NOMO-1 (cell line): ENCODE results near the gene CTF1.
A peak's percentile ranks its signal among the peaks of the same experiment; 100 is the strongest.
"Not testable (repeated sequence)": the region's sequence is repeated elsewhere in the genome, so short reads cannot be mapped to it uniquely, and the experiment has no call there.

Source experiments
- DNase-seq, 2 experiments: peaks; one replicate each; lab custom pipeline; 2025; ENCODE audit not compliant: unreplicated experiment in 2 of 2; lab: John Stamatoyannopoulos, UW

The CTF1 gene

DNA sequence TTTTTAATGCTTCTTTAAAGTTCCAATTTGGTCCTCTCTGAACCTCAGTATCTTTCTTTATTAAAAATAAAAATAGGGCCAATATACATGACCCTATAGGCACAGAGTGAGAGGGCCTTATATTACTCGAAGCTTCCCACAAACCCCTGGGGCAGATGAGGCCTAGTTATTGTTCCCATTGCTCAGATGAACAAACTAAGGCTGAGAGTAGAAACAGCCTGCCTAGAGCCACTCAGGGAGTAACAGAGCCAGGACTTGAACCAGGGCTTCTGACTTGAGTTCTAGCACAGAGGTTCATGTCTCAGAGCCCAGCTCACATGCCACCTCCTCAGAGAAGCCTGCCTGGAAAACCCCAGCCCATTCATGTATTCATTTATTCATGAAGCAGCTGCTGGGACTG lies 10.3 kb upstream of the CTF1 start:
- no peak for DNase-seq

DNA sequence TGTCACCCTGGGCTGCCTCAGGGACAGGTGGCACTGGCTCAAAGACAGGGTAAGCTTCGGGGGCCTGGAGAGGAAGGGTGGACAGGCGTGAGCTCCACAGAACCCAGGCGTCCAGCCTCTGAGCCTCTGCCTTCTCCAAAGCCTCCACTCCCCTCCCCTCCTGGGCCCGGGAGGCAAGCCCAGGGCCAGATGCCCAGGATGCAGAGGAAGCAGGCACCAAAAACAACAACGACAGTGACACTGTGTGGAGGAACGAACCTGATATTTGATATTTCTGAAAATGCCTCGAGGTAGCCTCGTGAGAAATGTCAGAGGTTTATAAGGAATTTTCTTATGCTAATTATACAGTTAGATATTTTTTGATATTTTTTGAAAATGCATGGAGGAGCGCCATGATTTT lies 8.5 kb upstream of the CTF1 start:
- no peak for DNase-seq

DNA sequence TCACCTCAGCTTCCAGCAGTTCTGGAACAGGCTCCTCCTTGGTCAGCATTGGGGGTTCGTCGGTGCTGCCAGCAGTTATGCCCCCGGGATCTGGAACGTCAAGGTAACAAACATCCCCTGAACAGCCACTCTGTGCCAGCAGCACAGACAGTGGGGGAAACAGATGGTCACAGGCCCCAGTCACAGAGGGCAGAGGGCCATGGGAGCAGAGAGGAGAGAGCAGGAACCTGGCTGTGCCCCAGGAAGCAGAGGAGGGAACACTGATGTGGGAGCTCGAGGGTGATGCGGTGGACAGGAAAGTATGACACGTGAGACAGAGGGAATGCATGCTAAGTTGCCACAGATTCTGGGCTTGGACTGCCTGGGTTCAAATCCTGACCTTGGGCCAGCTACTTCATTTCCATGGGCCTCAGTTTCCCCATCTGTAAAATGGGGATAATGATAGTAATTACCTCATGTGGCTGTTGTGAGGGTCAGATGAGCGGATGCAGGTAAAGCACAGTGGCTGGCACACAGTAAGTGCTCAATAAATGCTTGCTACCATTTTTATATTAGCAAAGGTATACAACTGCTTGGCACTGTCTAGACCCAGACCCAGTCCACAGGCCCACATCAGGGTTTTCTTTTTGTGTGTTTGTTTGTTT lies 7.4 kb upstream of the CTF1 start:
- no peak for DNase-seq

DNA sequence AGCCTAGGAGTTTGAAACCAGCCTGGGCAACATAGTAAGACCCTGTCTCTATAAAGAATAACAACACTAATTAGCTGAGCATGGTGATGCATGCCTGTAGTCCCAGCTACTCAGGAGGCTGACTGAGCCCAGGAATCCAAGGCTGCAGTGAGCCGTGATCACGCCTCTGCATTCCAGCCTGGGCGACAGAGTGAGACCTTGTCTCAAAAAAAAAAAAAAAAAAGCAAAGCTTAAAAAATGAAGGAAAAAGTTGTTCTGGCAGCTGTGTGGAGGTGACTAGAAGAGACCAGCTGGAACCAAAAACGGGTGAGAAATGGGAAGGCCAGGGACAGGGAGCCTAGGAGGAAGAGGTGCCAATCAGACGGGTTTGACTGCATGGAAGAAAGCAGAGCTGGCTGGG lies 6.7 kb upstream of the CTF1 start:
- DNase-seq, result no peak

DNA sequence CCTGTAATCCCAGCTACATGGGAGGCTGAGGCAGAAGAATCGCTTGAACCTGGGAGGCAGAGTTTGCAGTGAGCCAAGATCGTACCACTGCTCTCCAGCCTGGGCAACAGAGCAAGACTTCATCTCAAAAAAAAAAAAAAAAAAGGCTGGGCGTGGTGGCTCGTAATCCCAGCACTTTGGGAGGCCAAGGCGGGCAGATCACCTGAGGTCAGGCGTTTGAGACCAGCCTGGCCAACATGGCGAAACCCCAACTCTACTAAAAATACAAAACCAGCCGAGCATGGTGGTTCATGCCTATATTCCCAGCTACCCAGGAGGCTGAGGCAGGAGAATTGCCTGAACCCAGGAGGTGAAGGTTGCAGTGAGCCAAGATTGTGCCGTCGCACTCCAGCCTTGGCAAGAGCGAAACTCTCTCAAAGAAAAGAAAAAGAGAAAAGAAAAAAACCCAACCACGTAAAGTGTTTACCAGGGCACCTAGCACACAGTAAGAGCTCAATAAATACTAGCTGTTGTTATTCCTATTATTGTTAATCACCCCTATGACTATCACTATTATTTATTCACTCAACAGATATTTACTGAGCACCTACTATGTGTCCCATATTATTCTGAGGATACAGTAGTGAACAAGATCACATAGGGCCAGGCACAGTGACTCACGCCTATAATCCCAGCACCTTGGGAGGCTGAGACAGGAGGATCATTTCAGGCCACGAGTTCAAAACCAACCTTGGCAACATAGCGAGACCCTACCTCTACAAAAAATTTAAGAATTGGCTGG lies 5.2 kb upstream of the CTF1 start:
- not testable (repeated sequence) for DNase-seq

DNA sequence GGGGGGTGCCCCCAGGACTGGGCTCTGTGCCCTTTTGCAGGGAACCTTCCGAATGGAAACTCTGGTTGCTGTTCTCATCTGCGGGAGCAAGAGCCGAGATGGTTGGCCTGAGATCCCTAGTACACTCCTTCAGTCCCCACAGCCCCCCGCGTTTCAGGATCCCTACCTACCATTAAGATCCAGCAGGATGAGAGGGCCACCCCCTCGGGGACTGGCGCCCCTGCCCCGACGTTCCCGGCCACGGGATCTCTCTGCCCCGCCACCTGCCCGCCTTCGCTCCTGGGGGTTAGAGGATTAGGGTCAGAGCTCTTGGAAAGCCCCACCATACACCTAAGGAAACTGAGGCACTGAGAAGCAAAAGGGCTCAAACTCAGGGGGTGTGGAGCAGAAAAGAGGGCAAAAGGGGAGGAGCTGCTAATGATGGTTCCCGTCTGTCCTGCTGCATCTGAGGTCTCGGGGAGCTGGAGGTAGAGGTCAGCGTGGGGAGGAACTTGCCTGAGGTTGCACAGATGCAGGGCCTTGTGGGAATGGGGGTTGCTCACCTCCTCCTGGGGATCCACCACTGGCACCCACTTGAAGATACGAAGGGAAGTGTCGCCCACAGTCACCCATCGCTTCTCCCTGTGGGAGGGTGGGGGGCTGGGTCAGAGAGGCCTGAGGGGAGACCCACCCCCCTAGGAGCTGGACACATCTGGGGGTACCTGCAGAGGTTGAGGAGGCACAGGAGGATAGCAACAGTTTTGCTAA lies 3.6 kb upstream of the CTF1 start:
- DNase-seq, result no peak

DNA sequence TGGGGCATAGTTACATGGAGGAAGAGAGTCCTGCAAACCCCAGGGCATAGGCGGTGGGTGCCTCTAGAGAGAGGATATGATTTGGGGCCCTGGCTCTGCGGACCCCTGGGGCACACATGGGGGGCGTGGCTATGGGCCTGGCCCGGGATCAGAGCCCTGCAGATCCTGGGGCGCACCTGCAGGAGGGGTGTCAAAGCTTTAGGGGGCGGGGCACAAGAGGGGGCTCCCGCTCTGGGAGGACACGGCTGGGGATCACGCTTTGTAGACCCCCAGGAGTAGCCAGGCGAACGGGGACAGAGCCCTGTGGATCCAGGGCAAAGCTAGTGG lies 3.0 kb upstream of the CTF1 start:
- DNase-seq, result no peak

DNA sequence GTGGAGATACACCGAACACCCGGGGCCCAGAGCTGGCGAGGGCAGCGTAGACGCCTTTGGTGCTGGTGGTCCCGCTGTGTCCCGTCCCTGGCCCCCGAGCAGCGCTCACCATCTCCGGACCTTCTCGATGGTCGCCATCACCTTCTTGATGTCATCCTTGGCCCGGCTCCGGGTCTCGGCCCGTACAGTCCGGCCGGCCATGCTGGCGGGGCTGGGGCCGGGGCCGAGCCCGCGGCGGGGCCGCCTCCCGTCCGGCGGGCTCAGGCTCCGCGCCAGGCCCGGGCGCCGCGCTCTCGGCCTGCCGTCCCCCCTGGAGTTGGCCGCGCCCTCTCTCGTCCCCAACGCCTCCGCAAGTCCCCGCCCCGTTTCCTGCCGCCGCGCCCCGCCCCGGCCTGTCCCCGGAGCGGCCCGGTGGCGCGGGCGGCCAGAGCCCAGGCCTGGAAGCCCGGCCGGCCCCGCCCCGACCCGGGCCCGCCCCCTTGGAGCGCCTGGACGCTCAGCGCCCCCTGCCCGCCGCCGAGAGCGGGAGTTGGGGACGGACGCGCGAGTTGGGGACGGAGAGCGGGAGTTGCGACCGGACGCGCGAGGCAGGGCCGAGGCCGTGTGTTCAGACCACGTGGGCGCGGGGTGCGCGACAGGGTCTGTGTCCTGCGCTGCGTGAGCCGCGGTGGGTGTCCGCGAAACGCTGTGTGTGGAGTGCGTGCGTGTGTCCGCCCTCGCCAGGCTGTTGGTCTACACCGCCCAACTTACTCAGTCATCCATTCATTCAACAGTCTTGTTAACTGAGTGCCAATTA lies 2.5 kb upstream of the CTF1 start, which contains the start of gene BCL7C:
TSS of gene BCL7C (minus strand) at position 334 of the 796 bp plus-strand sequence. CDS start at position 201, 133 bp downstream.
- peak; percentile 81 to 91 for DNase-seq

DNA sequence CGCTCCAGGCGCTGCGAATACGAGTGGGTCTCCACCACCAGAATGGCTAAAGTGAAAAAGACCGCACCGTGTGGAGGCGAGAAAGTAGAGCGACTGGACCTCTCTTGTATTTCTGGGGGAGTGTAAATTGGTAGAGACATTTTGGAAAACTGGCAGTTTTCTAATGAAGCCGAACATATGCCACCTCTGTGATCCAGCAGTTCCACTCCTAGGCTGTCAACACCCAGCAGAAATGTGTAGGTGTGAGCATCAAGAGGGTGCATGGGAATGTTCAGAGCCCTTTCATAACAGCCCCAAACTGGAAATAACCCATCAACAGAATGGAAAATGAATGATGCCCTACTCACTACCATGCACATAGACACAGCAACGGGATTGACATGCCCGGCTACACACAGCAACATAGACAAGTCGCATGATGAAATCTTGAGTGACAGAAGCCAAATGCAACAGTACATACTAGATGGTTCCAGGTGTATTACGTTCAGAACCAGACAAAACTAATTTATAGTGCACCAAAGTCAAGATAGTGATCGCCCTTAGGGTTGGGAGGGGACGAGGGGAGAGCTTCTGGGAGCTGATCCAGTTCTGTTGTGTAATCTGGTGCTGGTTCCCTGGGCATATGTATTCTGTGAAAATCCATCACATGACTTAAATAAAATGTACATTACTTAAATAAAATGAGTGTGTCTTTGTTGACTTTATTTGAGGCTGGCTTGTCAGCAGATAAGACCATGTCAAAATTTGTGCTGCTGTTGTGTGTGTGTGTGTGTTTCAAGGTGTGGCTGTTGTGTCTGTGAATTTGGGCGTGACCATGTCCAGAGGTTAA lies 1.7 kb upstream of the CTF1 start:
- DNase-seq, result no peak

DNA sequence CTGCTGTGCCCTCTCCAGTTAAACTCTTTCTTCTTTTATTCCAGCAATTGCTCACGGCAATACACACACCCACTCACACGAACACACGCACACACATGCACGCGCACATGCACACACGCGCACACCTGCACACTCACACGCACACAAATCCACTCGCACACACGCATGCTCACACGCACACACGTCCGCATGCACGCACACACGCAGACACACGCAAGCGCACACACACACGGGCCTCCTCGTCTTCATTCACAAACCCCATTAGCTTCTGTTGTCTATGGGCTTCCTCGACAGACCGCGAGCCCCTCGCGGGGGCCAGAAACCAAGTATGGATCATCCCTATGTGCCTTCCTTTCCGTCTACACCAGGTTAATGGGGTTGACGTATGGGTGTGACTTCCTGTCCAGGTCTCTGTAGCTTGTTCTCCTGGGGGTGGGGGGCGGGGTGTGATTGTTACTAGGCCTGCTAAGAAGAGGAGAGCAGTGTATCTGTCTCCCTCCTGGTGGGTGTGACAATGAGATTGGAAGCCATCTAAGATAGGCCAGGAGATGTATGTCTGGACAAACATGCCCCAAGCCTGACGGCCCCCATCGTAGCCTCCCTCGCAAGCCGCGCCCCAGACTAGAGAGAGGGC lies 670 bp upstream of the CTF1 start:
- no peak for DNase-seq

DNA sequence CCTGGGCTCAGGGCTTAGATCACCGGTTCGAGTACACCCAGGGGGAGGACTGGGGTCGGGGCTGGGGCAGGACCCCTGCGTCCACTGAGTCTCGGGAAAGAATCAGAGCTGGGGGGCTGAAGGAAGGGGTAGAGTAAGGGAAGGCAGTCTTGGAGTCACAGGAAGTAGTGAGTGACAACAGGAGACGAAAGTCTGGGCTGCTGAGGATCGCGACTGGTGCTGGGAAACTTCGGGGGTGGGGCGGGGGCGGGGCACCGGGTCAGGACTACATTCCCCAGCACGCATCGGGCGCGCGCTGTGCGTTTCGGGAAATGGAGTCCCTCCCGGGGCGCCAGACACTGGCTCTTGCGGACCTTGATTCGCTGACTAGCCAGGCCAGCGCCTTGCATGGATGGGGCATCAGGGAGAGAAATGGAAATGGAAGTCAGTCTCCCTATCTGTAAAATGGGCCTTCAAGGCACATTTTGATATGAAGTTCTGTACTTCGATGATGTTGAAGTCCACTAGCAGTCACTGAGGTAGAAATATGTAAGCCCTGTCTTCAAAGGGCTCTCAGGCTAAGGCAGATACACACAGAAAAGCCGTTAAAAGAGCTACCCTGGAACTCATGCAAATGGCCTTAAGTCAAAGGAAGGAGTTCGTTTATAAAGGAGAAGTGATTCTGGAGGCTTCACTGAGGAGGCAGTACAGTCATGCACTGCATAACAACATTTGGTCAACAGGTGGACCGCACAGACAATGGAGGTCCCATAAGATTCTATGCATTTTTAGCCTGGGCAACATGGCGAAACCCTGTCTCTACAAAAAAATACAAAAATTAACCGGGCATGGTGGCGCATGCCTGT lies 697 bp downstream of the CTF1 start:
- DNase-seq, result peak; percentile 60 to 76

DNA sequence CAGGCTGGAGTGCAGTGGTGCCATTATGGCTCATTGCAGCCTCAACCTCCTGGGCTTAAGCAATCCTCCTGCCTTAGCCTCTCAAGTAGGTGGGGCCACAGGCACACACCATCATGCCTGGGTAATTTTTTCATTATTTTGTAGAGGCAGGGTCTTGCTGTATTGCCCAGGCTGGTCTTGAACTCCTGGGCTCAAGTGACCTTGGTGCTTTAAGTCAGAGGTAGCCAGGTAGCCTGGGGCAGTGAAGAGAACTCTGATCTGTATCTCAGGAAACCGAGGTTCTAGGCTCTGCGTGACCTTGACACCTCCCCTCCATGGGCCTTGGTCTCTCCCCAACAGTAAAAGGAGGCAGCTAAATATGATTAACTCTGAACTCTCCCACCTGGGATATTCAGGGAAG lies 3.4 kb downstream of the CTF1 start:
- DNase-seq, result no peak

DNA sequence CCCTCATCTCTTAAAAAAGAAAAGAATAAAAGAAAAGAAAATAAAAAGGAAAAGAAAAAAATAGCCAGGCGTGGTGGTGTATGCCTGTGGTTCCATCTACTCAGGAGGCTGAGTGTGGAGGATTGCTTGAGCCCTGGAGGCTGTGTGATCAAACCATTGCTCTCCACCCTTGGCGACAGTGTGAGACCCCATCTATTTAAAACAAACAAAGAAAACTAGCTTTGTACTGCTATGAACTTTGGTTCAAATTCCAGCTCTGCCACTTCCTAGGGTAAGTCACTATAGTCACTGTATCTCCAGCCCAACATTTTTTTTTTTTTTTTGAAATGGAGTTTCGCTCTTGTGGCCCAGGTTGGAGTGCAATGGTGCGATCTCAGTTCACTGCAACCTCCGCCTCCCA lies 4.2 kb downstream of the CTF1 start:
- DNase-seq, result no peak

DNA sequence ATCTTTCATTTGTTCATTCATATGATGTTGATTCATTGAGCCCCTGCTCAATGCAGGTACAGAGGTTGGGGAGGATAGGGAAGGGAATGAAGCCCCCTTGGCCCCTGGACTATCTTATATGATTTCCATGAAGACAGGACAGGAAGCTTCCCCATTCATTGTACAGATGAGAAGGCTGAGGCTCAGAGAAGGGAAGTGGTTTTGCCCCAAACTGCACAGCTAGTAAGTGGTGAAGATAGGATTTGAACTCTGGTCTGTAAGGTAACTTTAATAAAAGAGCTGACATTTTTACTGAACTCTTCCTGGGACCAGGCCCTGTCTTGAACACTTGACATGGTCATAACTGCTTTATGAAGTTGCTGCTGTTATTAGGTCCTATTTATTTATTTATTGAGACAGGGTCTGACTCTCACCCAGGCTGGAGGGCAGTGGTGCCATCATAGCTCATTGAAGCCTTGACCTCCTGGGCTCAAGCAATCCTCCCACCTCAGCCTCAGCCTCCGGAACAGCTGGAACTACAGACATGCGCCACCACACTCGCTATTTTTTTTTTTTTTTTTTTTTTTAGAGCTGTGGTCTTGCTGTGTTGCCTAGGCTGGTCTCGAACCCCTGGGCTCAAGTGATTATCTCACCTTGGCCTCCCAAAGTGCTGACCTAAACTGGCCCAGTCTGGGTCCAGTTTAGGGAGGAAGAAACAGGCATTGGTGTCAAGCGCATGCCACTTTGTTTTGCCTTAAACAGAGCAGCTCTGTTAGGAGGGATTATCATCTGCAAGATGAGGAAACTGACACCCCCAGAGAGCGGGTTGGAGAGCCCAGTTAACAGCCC lies 5.0 kb downstream of the CTF1 start:
- no peak for DNase-seq

DNA sequence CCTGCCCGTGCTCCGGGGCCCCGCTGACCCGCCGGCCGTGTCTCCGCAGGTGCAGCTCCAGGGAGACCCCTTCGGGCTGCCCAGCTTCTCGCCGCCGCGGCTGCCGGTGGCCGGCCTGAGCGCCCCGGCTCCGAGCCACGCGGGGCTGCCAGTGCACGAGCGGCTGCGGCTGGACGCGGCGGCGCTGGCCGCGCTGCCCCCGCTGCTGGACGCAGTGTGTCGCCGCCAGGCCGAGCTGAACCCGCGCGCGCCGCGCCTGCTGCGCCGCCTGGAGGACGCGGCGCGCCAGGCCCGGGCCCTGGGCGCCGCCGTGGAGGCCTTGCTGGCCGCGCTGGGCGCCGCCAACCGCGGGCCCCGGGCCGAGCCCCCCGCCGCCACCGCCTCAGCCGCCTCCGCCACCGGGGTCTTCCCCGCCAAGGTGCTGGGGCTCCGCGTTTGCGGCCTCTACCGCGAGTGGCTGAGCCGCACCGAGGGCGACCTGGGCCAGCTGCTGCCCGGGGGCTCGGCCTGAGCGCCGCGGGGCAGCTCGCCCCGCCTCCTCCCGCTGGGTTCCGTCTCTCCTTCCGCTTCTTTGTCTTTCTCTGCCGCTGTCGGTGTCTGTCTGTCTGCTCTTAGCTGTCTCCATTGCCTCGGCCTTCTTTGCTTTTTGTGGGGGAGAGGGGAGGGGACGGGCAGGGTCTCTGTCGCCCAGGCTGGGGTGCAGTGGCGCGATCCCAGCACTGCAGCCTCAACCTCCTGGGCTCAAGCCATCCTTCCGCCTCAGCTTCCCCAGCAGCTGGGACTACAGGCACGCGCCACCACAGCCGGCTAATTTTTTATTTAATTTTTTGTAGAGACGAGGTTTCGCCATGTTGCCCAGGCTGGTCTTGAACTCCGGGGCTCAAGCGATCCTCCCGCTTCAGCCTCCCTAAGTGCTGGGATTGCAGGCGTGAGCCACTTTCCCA lies 5.9 kb downstream of the CTF1 start:
- DNase-seq, result peak; percentile 70 to 77

DNA sequence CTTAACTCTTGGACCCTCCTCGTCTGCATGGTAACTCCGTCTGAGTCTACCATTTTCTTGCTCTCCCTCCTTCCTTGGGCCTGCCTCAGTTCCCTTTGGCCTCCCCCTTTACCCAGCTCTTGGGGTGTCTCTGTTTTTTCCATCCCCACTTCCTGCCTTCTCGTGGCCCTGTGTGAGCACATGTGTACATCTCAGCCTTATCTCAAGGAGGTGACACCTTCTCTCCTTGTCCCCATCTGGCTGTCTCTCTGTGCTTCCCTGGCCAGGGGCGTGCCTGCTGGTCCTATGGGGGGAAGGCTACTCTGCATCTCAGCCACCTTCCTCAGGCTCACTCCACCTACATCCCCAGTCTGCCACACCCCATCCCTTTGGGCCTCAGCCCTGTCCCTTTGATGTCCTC lies 6.6 kb downstream of the CTF1 start:
- DNase-seq, result no peak

DNA sequence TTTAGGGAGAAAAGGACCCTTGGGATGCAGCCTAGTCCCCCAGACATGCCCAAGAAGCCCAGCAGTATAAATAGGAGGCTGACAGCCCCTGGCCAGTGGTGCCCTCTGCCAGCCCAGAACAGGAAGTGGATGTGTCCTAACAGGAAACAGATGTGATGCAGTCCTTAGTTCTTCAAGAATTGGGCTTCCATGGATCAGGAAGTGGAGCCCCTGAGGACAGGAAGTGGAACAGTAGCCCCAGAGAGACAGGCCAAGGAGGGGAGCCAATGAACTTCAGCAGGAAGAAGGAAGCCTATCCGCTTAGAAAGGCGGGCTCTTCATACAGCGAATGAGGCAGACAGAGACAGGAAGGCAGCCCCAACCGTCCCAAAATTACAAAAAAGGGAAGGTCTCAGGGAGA lies 7.2 kb downstream of the CTF1 start:
- DNase-seq, result peak; percentile 94 to 97
